K562 (cell line): ENCODE measurements around the gene TMEM19. TPM values are rescaled to one million over a fixed set of nuclear protein-coding genes. Genes with fewer than 3 reads are reported as not detected.

Experiments used
- ATAC-seq: fragments of 200-7000 bp; cut with Tn5 transposase; 3 replicates; pipeline ENCODE4 v1.9.1; 2020; ENCODE audit warnings: moderate library complexity
- BruUV-seq: library from RNA; stranded (reverse); fragments of 400-500 nt; replicated peaks from 2 replicates; lab custom pipeline; 2021; lab: Mats Ljungman, UMichigan
- CTCF ChIA-PET: fragments of 300-600 bp; formaldehyde crosslinking; extraction: SDS; loops from one replicate; lab custom pipeline; 2021; ENCODE audit warnings: low intra/inter-chr PET ratio; lab: Yijun Ruan, JAX
- POLR2A ChIA-PET: fragments of 300-600, 350-650 bp; sonication (Branson Sonifier 250); formaldehyde crosslinking; extraction: SDS; loops from one replicate; lab custom pipeline; 2021; ENCODE audit warnings: antibody characterized with exemption, inconsistent platforms; lab: Yijun Ruan, JAX
- DNase-seq, 4 experiments: peaks; one replicate each; pipeline versions ENCODE4 v3.0.0 to v3.0.0-alpha.2; 2011 to 2018; ENCODE audit warnings: low spot score in 3 of 4, mixed read lengths in 3 of 4; ENCODE audit errors: extremely low read depth in 1 of 4
- FAIRE-seq: peaks from 2 replicates; lab custom pipeline; 2011; peaks lifted over from hg19 to GRCh38; lab: Jason Lieb, UNC
- H2AFZ ChIP-seq: 2 replicates; pipeline ENCODE4 v1.6.0; 2011; ENCODE audit warnings: low read depth, low read length, control low read depth, inconsistent platforms
- H3K27ac ChIP-seq: fragments of 200-600 bp; 3 replicates; pipeline ENCODE4 v1.8.0; 2011; ENCODE audit warnings: low read depth, mild to moderate bottlenecking, control low read depth, inconsistent platforms, low read length, moderate library complexity, mixed read lengths; ENCODE audit errors: extremely low read depth
- H3K27me3 ChIP-seq, 2 experiments: fragments of 300-600 bp in 1 of 2; 2 replicates in 1 of 2; 3 replicates in 1 of 2; pipeline versions ENCODE4 v1.6.0 to v1.8.0; 2011; ENCODE audit warnings: inconsistent platforms in 2 of 2, low read length in 2 of 2, mild to moderate bottlenecking in 1 of 2, mixed read lengths in 1 of 2, moderate library complexity in 1 of 2; ENCODE audit not compliant: control insufficient read depth in 2 of 2, insufficient read depth in 2 of 2
- H3K36me3 ChIP-seq: fragments of 300-600 bp; 3 replicates; pipeline ENCODE4 v1.8.0; 2011; ENCODE audit warnings: mild to moderate bottlenecking, low read length, inconsistent platforms; ENCODE audit not compliant: control insufficient read depth, insufficient read depth
- H3K4me1 ChIP-seq, 2 experiments: fragments of 200-600 bp in 1 of 2; replicated peaks in 1 of 2; 2 replicates in 1 of 2; 3 replicates in 1 of 2; pipeline versions ENCODE4 v1.5.1 to v1.8.0; 2011; ENCODE audit warnings: inconsistent platforms in 2 of 2, low read length in 2 of 2, mild to moderate bottlenecking in 1 of 2, mixed read lengths in 1 of 2, moderate library complexity in 1 of 2; ENCODE audit not compliant: control insufficient read depth in 2 of 2, insufficient read depth in 2 of 2
- H3K4me2 ChIP-seq: 2 replicates; pipeline ENCODE4 v1.6.1; 2011; ENCODE audit warnings: low read length, control low read depth, inconsistent platforms, mixed read lengths; ENCODE audit not compliant: insufficient read depth
- H3K4me3 ChIP-seq: fragments of 200-600 bp; sonication (generic), shearing (Covaris generic); 2 replicates; pipeline ENCODE4 v1.5.1; 2016; ENCODE audit warnings: control low read depth, inconsistent platforms
- H3K79me2 ChIP-seq: fragments of 200-600 bp; 3 replicates; pipeline ENCODE4 v1.8.0; 2011; ENCODE audit warnings: low read length, inconsistent platforms; ENCODE audit not compliant: control insufficient read depth, insufficient read depth
- H3K9ac ChIP-seq, 2 experiments: 2 replicates each; pipeline versions ENCODE4 v1.6.0 to v1.6.1; 2011; ENCODE audit warnings: low read depth in 2 of 2, low read length in 2 of 2, control low read depth in 1 of 2, inconsistent platforms in 1 of 2, mild to moderate bottlenecking in 1 of 2, mixed read lengths in 1 of 2; ENCODE audit not compliant: insufficient read depth in 1 of 2
- H3K9me1 ChIP-seq: one replicate; pipeline ENCODE4 v1.6.0; 2011; ENCODE audit warnings: inconsistent platforms, mild to moderate bottlenecking, low read length, moderate library complexity; ENCODE audit not compliant: control insufficient read depth, insufficient read depth
- H3K9me3 ChIP-seq: replicated peaks from 2 replicates; pipeline ENCODE4 v1.5.1; 2011; ENCODE audit warnings: low read depth, low read length, inconsistent platforms; ENCODE audit not compliant: control insufficient read depth, insufficient read depth
- H4K20me1 ChIP-seq: replicated peaks from 2 replicates; pipeline ENCODE4 v1.6.1; 2011; ENCODE audit warnings: low read length, inconsistent platforms, mixed read lengths; ENCODE audit not compliant: control insufficient read depth, insufficient read depth
- ATF1 ChIP-seq, 2 experiments: fragments of 450-650 bp in 1 of 2; IDR thresholded peaks; 2 replicates each; pipeline ENCODE4 v1.6.1; 2016; ENCODE audit warnings: missing compliant biosample characterization in 1 of 2, missing genetic modification characterization in 1 of 2
- ATF7 ChIP-seq: fragments of 450-650 bp; IDR thresholded peaks from 2 replicates; pipeline ENCODE4 v1.7.1; 2014; ENCODE audit warnings: mild to moderate bottlenecking, moderate library complexity
- C11orf30 ChIP-seq: fragments of 450-650 bp; IDR thresholded peaks from 2 replicates; pipeline ENCODE4 v1.6.1; 2016; ENCODE audit warnings: low read depth, mild to moderate bottlenecking
- CBFA2T2 ChIP-seq: fragments of 450-650 bp; conservative IDR thresholded peaks from 2 replicates; pipeline ENCODE4 v1.6.1; 2017; ENCODE audit warnings: mild to moderate bottlenecking
- JUND ChIP-seq, 2 experiments: IDR thresholded peaks; 2 replicates in 1 of 2; 3 replicates in 1 of 2; pipeline ENCODE4 v1.6.1; 2011; ENCODE audit warnings: borderline replicate concordance in 2 of 2, low read depth in 2 of 2, low read length in 2 of 2, improper control_type of control experiment in 1 of 2, missing biosample characterization in 1 of 2, missing genetic modification characterization in 1 of 2, missing genetic modification reagents in 1 of 2
- KDM1A ChIP-seq, 2 experiments: fragments of 450-650 bp; IDR thresholded peaks; 2 replicates each; pipeline ENCODE4 v1.6.1; 2016; ENCODE audit warnings: mild to moderate bottlenecking in 2 of 2
- MEIS2 ChIP-seq: fragments of 450-650 bp; IDR thresholded peaks from 2 replicates; pipeline ENCODE4 v1.6.1; 2014; ENCODE audit warnings: mild to moderate bottlenecking; ENCODE audit not compliant: partially characterized antibody
- RB1 ChIP-seq: fragments of 450-650 bp; IDR thresholded peaks from 2 replicates; pipeline ENCODE4 v1.6.1; 2017; ENCODE audit warnings: low read depth, mild to moderate bottlenecking
- RFX7 ChIP-seq: fragments of 250-450 bp; sonication (Bioruptor Pico); IDR thresholded peaks from 2 replicates; pipeline ENCODE4 v1.5.1; 2021; ENCODE audit warnings: mild to moderate bottlenecking
- ZNF316 ChIP-seq: fragments of 450-650 bp; IDR thresholded peaks from 2 replicates; pipeline ENCODE4 v1.6.1; 2016
- ZNF384 ChIP-seq: IDR thresholded peaks from 2 replicates; pipeline ENCODE4 v1.6.1; 2012; ENCODE audit warnings: low read depth, low read length, improper control_type of control experiment
- ZNF589 ChIP-seq: fragments of 200-800 bp; sonication (Bioruptor generic); IDR thresholded peaks from 2 replicates; pipeline ENCODE4 v1.6.1; 2016; ENCODE audit warnings: low read depth, missing genetic modification characterization, missing compliant biosample characterization
- in situ Hi-C: fragments of 300-500 bp; cut with MboI; formaldehyde crosslinking; loops from 4 replicates; pipeline ENCODE4 v1.15.0; 2018; ENCODE audit warnings: inconsistent platforms, mixed read lengths
- intact Hi-C: fragments of 100-400 bp; cut with micrococcal nuclease; formaldehyde crosslinking; loops from 2 replicates; pipeline ENCODE4 v1.14.2; 2022
- polyA plus RNA-seq, 8 experiments: library from polyadenylated mRNA; depleted of rRNA in 4 of 8; stranded (reverse) in 5 of 8; unstranded in 3 of 8; fragments of >200 nt; fragmentation: Nextera tagmentation in 2 of 8; fragmentation: Illumina TruSeq in 1 of 8; extraction: Ambion mirVana in 2 of 8; extraction: Trizol in 1 of 8; gene quantifications; 2 replicates each; pipeline versions ENCODE4 v1.2.1 to v1.2.3, GENCODE V29; 2011 to 2014; ENCODE audit warnings: inconsistent platforms in 1 of 8, missing spikeins in 1 of 8
- total RNA-seq, 7 experiments: library from RNA; depleted of rRNA in 6 of 7; stranded (reverse); fragments of >200 nt in 6 of 7; fragmentation: Illumina TruSeq in 2 of 7; extraction: Trizol in 2 of 7; gene quantifications; 2 replicates each; pipeline versions ENCODE4 v1.2.1 to v1.2.3, GENCODE V29; 2011 to 2021; ENCODE audit warnings: low replicate concordance in 1 of 7
- TF ChIP-seq, protein P1 (sequence below), 2 experiments: IDR thresholded peaks in 1 of 2; conservative IDR thresholded peaks in 1 of 2; 2 replicates each; pipeline ENCODE4 v1.6.1; 2016; ENCODE audit warnings: low read depth in 2 of 2, mild to moderate bottlenecking in 1 of 2, missing compliant biosample characterization in 1 of 2, missing genetic modification characterization in 1 of 2, moderate library complexity in 1 of 2
- TF ChIP-seq, protein P2 (sequence below): fragments of 250-450 bp; sonication (Bioruptor Pico); IDR thresholded peaks from 2 replicates; pipeline ENCODE4 v1.4.0; 2020; ENCODE audit warnings: mild to moderate bottlenecking, moderate library complexity

The TMEM19 gene
- total and polyA plus RNA-seq, 9 of the 15 experiments (the other 6 are each of a cell fraction or from before 2014, with no cell fraction given): 8.2 to 24.2 (median 17.2) TPM

DNA sequence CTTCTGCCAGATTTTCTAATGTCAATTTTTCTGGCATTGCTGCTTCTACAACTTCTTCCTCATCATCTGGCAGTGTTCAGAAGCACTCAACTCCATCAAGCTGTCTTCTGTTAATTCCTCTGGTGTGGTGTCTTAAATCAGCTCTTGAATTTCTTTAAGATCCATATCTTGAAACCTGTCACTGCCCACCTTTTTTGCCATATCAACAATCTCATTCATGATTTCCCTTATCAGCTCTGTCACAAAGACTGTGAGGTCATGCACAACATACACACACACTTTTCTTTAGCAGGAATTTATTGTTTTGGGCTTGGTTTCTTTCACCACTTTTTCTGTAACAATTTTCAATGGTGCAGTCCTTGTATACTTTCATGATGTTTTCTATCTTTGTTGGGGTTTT is 14.6 kb upstream of the TMEM19 start:
- CTCF ChIA-PET: no interaction called here
- POLR2A ChIA-PET: no interaction called here
- intact Hi-C loops: no loop called here

More for the DNA sequence above, 14.6 kb upstream of the TMEM19 start:
- peak overlapping the region in 1 of 2 experiments; percentile 38; a peak in 2 of 4 replicates for H3K9ac ChIP-seq
- TF ChIP-seq KDM1A (IDR thresholded peaks at IDR 0.05): 0 out of 4 replicates have a peak, but pooled peaks of 1 of the 2 experiments have one; percentile 15
- 0 out of 2 replicates have a peak, but pooled peaks have one; percentile 23 for TF ChIP-seq ATF7
- peak; percentile 22; the same call in 1 of the 2 replicates for TF ChIP-seq C11orf30
- no peak for TF ChIP-seq ZNF384
- TF ChIP-seq, protein P1, sequence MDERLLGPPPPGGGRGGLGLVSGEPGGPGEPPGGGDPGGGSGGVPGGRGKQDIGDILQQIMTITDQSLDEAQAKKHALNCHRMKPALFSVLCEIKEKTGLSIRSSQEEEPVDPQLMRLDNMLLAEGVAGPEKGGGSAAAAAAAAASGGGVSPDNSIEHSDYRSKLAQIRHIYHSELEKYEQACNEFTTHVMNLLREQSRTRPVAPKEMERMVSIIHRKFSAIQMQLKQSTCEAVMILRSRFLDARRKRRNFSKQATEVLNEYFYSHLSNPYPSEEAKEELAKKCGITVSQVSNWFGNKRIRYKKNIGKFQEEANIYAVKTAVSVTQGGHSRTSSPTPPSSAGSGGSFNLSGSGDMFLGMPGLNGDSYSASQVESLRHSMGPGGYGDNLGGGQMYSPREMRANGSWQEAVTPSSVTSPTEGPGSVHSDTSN (CRISPR knock-in tag; IDR thresholded peaks at IDR 0.05; ENCODE audit: low read depth): no peak
- TF ChIP-seq, protein P1 (tag; conservative IDR thresholded peaks at IDR 0.05; ENCODE audit: low read depth): 0 out of 2 replicates have a peak, but pooled peaks have one; percentile 8
- no peak for TF ChIP-seq RFX7 (CRISPR knock-in tag)
- peak; percentile 37 for TF ChIP-seq ZNF316
- no peak for TF ChIP-seq ATF1 (CRISPR knock-in tag; IDR thresholded peaks at IDR 0.05)
- TF ChIP-seq ATF1 (tag; IDR thresholded peaks at IDR 0.05): peak; percentile 31; the same call in 1 of the 2 replicates
- no peak for TF ChIP-seq ZNF589 (CRISPR knock-in tag)
- TF ChIP-seq CBFA2T2: 0 out of 2 replicates have a peak, but pooled peaks have one; percentile 5
- TF ChIP-seq JUND (IDR thresholded peaks at IDR 0.05; ENCODE audit: borderline replicate concordance, low read depth, low read length): peak; percentile 57; the same call in 1 of the 2 replicates
- no peak; the same call in 2 of the 3 replicates for TF ChIP-seq JUND (tag; IDR thresholded peaks at IDR 0.05; ENCODE audit: borderline replicate concordance, low read depth, low read length)
- peak; percentile 39 for TF ChIP-seq MEIS2
- TF ChIP-seq, protein P2, sequence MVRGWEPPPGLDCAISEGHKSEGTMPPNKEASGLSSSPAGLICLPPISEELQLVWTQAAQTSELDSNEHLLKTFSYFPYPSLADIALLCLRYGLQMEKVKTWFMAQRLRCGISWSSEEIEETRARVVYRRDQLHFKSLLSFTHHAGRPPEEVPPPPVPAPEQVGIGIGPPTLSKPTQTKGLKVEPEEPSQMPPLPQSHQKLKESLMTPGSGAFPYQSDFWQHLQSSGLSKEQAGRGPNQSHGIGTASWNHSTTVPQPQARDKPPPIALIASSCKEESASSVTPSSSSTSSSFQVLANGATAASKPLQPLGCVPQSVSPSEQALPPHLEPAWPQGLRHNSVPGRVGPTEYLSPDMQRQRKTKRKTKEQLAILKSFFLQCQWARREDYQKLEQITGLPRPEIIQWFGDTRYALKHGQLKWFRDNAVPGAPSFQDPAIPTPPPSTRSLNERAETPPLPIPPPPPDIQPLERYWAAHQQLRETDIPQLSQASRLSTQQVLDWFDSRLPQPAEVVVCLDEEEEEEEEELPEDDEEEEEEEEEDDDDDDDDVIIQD (CRISPR knock-in tag): no peak
- TF ChIP-seq RB1: no peak
- TF ChIP-seq, all 486 proteins: peak for 9
- H3K79me2 ChIP-seq: peaks cover 10% of the 10 kb centered on the region
- peak; percentile 6; the same call in 2 of the 3 replicates for ATAC-seq
- H3K9me1 ChIP-seq: no peaks in the 10 kb centered on the region
- in situ Hi-C loops: no loop called here
- FAIRE-seq: no peak
- H3K4me1 ChIP-seq: peaks cover 0 to 27% of the 10 kb centered on the region in 2 experiments; a peak in 2 of 5 replicates
- no peak for DNase-seq
- H3K27ac ChIP-seq: peak overlapping the region; percentile 65; the same call in 2 of the 3 replicates
- BruUV-seq: no TSS peak
- peak overlapping the region; percentile 59 for H3K4me2 ChIP-seq
- no peak overlapping the region for H3K4me3 ChIP-seq
- peak overlapping the region; percentile 69; the same call in 1 of the 2 replicates for H2AFZ ChIP-seq
- H4K20me1 ChIP-seq: no peaks in the 10 kb centered on the region
- no peaks in the 10 kb centered on the region for H3K36me3 ChIP-seq
- H3K27me3 ChIP-seq: no peaks in the 10 kb centered on the region
- no peaks in the 10 kb centered on the region for H3K9me3 ChIP-seq
